ENCODE data around the gene ZNRF3.

The ZNRF3 gene

DNA sequence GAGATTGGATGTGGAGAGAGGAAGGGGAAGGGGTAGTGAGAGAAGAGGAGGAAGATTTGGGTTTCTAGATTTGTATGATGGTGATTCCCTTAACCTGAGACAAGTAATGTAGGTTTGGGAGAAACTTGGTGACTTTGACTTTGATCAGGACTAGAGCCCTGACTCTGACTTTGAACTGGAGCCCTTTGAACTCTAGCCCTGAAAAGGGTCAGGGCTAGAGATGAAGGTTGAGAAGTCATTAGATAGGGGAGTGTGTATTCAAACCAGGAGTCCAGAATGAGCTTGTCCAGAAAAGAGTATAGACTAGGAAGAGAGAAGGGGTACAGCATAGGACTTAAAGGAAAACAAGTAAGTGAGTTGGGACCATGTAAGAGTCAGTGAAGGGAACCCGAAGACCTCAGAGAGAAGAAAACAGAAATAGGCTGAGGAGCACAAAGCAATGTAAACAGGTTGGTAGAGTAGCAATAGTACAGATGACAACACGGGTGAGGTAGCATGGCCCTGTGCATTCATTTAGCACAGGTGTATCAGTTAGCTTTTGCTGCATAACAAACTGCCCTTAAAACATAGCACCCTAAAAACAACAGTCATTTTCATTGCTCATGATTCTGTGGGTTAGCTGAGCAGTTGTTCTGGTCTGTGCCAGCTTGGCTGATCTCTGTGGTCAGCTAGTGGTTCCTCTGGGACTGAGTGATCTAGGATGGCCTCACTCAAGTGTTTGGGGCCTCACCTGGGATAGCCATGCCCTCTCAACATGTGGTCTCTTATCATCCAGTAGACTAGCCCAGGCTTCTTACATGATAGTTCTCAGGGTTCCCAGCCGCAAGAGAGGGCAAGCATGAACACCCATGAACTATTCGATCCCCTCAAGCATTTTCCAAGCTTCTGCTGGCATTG, 135.2 kb downstream of the ZNRF3 start:
- H3K4me3 ChIP-seq (replicated peaks in 1 of 2; ENCODE audit: low read depth in 2 of 2, low read length in 2 of 2) = no peak overlapping the region
- TF ChIP-seq, protein P1, sequence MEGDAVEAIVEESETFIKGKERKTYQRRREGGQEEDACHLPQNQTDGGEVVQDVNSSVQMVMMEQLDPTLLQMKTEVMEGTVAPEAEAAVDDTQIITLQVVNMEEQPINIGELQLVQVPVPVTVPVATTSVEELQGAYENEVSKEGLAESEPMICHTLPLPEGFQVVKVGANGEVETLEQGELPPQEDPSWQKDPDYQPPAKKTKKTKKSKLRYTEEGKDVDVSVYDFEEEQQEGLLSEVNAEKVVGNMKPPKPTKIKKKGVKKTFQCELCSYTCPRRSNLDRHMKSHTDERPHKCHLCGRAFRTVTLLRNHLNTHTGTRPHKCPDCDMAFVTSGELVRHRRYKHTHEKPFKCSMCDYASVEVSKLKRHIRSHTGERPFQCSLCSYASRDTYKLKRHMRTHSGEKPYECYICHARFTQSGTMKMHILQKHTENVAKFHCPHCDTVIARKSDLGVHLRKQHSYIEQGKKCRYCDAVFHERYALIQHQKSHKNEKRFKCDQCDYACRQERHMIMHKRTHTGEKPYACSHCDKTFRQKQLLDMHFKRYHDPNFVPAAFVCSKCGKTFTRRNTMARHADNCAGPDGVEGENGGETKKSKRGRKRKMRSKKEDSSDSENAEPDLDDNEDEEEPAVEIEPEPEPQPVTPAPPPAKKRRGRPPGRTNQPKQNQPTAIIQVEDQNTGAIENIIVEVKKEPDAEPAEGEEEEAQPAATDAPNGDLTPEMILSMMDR (IDR thresholded peaks at IDR 0.05; ENCODE audit: low read depth, low read length) = no peak
- no peak for DNase-seq (ENCODE audit: low read depth in 2 of 2)

DNA sequence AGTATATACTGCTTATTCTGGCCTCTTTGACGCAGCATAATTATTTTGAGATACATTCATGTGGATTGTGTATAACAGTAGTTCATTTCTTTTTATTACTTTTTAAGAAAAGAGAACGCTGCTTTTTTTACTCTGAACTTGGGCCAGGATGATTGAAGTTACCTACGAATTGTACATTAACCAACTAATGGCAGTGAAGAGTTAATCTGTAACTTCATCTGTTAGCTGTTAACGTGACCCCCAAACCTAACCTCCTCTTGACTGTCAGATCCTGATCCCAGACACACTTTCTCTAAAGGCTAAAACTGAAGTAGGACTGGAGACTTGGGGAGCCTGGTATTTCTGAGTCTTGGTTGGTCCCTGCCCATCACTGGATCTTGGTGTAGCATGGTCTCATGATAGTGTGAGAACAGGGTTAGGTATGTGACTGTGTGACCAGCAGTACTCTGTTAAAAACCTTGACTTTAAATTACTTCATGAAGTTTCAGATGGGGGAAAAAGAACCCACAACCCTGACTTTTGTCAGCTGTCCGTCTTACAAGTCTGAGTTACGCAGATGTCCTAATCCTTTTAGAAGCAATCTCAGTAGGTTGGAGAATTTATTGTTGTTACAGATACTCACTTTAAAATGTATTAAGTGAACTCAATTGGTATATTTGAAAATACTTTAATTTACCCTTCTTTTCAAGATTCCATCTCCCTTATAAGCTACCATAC, 138.9 kb downstream of the ZNRF3 start:
- H3K4me3 ChIP-seq (replicated peaks in 1 of 2; ENCODE audit: low read depth in 2 of 2, low read length in 2 of 2) = no peak overlapping the region
- TF ChIP-seq, protein P1 (IDR thresholded peaks at IDR 0.05; ENCODE audit: low read depth, low read length) = no peak
- DNase-seq (ENCODE audit: low read depth in 2 of 2) = no peak

DNA sequence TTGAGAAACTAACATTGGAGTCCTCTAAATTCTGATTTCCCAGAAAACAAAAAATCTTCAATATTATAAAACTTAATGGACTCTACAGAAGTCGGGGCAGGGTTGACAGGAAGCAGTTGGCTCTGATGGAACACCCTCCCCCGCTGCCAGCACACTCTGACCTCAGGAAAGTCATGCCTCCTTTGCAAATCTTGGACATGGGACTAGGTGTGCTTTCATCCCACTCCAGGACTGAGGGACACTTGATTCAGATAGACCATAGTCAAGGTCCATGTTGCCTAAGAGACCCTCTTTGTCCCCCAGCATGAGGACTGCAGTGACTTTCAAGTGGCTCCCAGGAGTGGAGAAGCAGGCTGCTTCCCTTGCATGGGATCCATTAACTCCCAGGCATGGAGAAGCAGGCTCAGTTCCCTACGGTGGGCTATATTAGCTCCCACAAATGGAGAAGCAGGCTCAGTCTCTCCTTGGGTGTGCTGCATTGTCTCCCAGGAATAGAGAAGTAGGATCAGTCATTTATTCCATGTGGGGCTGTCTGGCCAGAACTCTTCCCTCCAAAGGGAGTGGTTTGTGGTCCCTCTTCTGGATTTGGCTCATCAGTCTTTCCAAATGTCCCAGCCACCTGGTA, 139.9 kb downstream of the ZNRF3 start:
- DNase-seq (ENCODE audit: low read depth in 2 of 2) = no peak
- TF ChIP-seq, protein P1 (IDR thresholded peaks at IDR 0.05; ENCODE audit: low read depth, low read length) = no peak

DNA sequence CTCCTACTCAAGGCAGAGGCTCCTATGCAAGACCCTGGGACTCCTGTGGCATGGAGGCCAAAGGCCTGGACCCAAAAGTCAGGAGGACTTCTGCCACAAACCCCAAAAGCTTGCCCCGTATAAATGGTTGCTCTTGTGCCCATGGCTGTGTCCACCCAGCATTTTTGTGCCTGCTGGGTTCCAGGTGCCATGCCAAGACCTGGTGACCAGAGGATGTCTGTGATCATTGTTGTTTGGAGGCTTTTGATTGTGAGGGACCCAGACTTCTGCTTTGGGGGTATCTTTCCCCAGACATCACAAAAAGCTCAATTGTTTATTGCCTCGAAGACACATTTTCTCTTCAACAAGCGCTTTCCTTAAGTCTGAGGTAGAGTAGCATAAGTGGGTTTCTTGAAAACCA, 143.2 kb downstream of the ZNRF3 start:
- TF ChIP-seq, protein P1 (IDR thresholded peaks at IDR 0.05; ENCODE audit: low read depth, low read length) = no peak
- no peak overlapping the region for H3K4me3 ChIP-seq (replicated peaks in 1 of 2; ENCODE audit: low read depth in 2 of 2, low read length in 2 of 2)
- DNase-seq (ENCODE audit: low read depth in 2 of 2) = no peak

More for the DNA sequence above, 139.9 kb downstream of the ZNRF3 start:
- H3K4me3 ChIP-seq (replicated peaks in 1 of 2; ENCODE audit: low read depth in 2 of 2, low read length in 2 of 2) = no peak overlapping the region

DNA sequence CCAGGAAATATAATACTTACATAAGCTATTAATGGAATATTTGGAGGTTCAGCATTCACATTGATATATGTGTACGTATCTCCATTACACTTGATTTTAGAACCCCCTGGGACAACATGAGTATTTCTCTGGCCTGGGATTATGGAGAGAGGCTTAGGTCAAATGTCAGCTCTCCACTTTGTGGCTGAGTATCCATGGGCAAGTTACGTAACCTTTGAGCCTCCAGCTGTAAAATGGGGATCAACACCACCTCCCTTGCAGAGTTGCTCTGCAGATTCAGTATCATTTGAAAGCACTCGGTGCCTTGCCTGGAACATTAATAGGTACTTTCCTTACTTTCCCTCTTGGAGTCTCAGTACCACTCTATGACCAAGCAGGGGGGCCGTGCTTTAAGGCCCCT, 145.1 kb downstream of the ZNRF3 start:
- TF ChIP-seq, protein P1 (IDR thresholded peaks at IDR 0.05; ENCODE audit: low read depth, low read length) = no peak
- H3K4me3 ChIP-seq (replicated peaks in 1 of 2; ENCODE audit: low read depth in 2 of 2, low read length in 2 of 2) = no peak overlapping the region
- DNase-seq (ENCODE audit: low read depth in 2 of 2) = no peak

DNA sequence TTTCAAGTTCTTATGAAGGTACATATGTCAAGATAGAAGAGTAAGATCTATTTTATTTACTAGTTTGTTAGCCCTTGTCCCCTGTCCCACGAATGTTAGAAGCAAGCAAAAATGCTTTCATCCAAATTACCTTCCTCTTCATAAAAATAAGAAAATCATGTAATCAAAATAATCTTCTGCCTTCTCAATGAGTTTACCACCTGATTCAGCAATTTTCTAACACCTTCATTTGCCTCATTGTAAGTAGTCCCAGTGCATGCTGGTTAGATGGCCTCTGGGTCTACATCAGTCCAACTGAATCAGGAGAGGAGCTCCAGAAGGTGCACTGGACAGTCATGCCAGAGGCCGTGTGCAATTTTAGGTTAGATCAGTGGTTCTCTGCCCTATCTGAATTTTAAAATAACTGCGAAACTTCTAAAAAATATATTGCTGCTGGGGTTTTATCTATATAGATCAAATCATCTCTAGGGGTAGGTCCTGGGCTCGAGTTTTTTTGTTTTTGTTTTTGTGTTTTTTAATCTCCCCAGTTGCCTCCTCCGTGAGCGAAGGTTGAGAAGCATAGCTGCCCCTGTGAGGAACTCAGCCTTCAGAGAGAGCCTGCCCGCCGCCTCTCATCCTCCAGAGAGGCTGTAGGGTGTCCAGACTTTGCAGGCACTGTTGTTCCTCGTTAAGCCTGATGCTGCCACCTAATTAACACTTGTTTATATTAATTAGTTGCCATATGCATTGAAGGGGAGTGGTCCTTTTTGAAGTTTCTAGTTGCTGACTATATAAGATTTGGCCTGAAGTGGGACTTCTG, 146.0 kb downstream of the ZNRF3 start:
- no peak overlapping the region for H3K4me3 ChIP-seq (replicated peaks in 1 of 2; ENCODE audit: low read depth in 2 of 2, low read length in 2 of 2)
- no peak for DNase-seq (ENCODE audit: low read depth in 2 of 2)
- TF ChIP-seq, protein P1 (IDR thresholded peaks at IDR 0.05; ENCODE audit: low read depth, low read length) = no peak

All from cardiac fibroblast (primary cell).